Tibial nerve (tissue), 4 donors: ENCODE measurements around the gene ZRANB1.

Experiments used
- EP300 ChIP-seq, 2 donors: sonication (generic); formaldehyde crosslinking; IDR thresholded peaks; one replicate each; pipeline ENCODE4 v1.6.1; 2017; ENCODE audit warnings: antibody characterized with exemption in 2 of 2, mild to moderate bottlenecking in 1 of 2
- POLR2A ChIP-seq, 2 donors: fragments of 450-650 bp; IDR thresholded peaks; one replicate each; pipeline ENCODE4 v1.6.1; 2017; ENCODE audit warnings: antibody characterized with exemption in 2 of 2, mild to moderate bottlenecking in 2 of 2, moderate library complexity in 2 of 2
- TF ChIP-seq, protein P1 (sequence below), 5 experiments: fragments of 200-600 bp in 3 of 5; fragments of 450-650 bp in 2 of 5; sonication (generic) in 3 of 5; IDR thresholded peaks; one replicate each; pipeline ENCODE4 v1.5.1; 2016 to 2019; ENCODE audit warnings: antibody characterized with exemption in 5 of 5, mild to moderate bottlenecking in 3 of 5, moderate library complexity in 2 of 5

DNA sequence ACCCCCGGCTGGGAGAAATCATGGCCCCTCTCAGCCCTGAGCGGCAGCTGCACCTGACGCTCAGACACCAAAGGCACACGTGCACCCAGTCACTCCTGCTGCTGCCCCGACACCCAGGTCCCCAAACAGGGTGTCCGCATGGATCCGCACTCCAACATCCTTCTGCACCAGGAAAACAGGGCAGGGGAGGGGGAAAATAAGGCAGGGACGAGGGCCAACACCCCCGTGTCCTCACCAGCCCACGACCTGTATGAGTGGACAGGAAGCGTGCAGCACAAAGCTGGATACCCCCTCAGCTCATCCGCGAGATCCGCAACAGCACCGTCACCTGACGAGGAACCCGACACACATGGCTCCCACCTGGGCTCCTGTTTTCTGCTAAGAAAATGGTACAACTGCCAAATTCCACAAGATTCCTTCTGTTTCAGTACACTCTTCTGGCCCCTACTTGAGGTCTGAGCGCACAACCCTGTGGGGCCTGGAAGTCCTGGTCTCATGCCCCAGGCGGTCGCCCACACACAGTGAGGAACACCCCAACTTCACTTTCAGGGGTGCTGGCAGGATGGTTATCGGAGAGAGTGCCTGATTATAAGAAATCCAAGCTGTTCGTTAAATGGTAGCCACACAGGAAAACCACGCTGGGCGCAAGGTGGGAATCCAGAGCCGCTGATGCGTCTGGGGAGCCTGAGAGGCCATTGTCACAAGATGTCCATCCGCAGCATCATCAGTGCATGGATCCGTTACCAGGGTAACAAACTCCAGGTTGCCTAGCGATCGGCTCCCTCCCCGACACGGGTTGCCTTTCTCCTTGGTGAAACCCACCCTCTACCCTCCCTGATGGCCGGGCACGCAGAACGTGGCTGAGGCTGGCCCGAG is 63.6 kb downstream of the ZRANB1 start:
- TF ChIP-seq, protein P1, sequence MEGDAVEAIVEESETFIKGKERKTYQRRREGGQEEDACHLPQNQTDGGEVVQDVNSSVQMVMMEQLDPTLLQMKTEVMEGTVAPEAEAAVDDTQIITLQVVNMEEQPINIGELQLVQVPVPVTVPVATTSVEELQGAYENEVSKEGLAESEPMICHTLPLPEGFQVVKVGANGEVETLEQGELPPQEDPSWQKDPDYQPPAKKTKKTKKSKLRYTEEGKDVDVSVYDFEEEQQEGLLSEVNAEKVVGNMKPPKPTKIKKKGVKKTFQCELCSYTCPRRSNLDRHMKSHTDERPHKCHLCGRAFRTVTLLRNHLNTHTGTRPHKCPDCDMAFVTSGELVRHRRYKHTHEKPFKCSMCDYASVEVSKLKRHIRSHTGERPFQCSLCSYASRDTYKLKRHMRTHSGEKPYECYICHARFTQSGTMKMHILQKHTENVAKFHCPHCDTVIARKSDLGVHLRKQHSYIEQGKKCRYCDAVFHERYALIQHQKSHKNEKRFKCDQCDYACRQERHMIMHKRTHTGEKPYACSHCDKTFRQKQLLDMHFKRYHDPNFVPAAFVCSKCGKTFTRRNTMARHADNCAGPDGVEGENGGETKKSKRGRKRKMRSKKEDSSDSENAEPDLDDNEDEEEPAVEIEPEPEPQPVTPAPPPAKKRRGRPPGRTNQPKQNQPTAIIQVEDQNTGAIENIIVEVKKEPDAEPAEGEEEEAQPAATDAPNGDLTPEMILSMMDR (IDR thresholded peaks at IDR 0.05): no peak
- no peak for TF ChIP-seq EP300 (IDR thresholded peaks at IDR 0.05)
- TF ChIP-seq POLR2A (IDR thresholded peaks at IDR 0.05): no peak
